GF-D8 (cell line): Measurements from ENCODE around the gene RAP1GAP.
A peak's percentile ranks its signal among the peaks of the same experiment; 100 is the strongest.
"Not testable (repeated sequence)": the region's sequence is repeated elsewhere in the genome, so short reads cannot be mapped to it uniquely, and the experiment has no call there.

ENCODE experiments used
- DNase-seq: peaks from one replicate; lab custom pipeline; 2025; lab: John Stamatoyannopoulos, UW

RAP1GAP gene

GRCh38 chr1:21568809-21569385 lies 100.3 kb downstream of the RAP1GAP start:
- DNase-seq, result no peak

- DNase-seq, result no peak
Measured at GRCh38 chr1:21568006-21568746, 101.0 kb downstream of the RAP1GAP start.

DNA sequence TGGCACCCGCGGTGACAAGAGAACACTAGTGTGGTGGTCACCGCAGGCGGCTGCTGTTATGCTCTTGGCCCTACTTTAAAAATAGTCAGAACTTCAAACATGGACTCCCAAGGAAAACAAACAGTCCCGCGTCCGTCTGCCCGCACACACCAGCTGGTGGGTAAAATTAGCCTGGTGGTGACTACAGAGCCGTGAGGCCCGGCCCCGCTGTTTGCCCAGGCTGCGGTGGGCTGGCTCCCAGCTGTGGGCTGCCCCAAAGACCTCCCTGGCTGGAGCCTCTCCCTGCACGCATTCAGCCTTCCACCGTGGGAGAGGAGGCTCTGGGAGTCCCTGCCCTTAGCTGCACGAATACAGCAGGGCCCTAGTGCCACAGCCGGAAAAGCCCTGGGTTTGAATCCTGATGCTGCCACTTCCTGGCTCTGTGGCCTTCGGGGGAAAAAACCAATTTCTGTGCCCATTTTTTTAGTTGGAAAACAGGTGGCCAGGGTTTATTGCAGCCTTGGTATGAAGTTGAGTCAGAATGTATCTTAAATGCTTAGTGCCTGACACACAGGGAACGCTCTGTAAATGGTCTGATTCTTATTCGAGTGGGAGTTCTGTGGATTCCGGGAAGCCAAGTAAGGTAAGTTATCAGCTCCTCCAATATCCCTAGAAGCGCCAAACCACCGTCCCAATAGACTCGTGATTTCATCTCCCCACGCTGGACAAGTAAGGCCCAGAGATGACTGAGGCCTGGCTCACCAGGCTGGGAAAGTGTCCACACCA lies 101.7 kb downstream of the RAP1GAP start:
- no peak for DNase-seq

DNA sequence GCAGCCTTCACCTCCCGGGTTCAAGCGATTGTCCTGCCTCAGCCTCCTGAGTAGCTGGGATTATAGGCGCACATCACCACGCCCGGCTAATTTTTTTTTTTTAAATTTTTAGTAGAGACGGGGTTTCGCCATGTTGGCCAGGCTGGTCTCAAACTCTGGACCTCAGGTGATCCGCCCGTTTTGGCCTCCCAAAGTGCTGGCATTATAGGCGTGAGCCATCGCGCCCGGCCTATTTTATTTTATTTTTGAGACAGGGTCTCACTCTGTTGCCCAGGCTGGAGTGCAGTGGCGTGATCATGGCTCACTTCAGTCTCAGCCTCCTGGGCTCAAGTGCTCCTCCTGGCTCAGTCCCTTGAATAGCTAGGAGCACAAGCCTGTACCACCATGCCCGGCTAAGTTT lies 102.8 kb downstream of the RAP1GAP start:
- not testable (repeated sequence) for DNase-seq

DNA sequence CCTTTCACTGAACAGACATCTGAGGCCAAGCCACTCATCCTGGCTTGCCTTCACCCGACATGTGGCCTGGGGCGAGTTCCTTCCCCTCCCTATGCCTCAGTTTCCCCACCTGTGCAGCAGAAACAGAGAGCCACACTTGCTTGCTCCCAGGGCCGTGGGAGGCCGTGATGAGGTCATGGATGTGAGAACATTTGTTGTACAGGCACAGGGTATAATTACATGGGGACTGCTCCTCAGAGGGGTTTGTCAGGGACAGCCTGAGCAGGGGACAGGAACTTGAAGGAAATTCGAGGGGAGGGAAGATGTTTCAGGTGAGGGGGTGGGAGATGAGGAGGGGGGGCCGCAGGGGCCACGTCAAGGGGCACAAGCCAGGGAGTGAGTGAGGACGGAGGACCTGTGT lies 103.9 kb downstream of the RAP1GAP start:
- no peak for DNase-seq

DNA sequence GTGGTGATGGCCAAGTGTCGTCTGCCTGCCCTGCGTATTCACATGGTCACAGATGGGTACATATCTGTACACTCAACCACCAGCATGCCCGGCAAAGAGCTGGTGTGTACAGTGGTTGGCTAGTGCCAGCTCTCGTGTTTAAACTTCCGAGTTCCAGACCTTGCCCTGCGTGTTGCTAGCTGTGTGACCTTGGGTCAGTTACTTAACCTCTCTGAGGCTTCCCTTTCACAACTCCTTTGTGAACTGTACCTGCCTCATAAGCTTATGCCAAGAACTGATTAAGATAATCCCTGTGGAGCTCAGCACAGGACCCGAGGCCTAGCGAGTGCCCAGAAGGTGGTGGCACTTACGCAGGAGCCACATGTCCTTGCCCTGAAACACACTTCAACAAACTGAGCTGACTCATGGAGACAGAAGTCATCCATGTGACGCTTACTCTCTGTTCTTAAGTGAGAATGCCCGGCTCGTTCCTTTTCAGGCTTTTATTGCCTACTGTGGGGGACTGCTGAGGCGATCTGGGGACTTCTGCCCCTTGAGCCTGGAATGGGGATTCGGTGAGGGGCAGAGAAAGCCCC lies 104.5 kb downstream of the RAP1GAP start:
- DNase-seq, result no peak

- no peak for DNase-seq
Measured at GRCh38 chr1:21563971-21564370, 105.2 kb downstream of the RAP1GAP start.

DNA sequence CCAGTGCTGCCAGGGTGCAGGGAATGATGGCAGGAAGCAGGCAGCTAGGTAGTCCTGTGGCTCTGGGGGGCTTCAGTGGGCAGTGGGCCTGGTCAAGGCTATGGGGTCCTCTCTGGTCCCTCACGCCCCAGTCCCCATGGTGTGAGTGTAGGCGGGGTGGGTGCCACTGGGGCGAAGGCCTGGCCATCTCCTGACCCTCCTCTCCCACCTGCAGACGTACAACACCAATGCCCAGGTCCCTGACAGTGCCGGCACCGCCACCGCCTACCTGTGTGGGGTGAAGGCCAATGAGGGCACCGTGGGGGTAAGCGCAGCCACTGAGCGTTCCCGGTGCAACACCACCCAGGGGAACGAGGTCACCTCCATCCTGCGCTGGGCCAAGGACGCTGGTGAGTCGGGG lies 106.3 kb downstream of the RAP1GAP start:
- DNase-seq, result no peak

DNA sequence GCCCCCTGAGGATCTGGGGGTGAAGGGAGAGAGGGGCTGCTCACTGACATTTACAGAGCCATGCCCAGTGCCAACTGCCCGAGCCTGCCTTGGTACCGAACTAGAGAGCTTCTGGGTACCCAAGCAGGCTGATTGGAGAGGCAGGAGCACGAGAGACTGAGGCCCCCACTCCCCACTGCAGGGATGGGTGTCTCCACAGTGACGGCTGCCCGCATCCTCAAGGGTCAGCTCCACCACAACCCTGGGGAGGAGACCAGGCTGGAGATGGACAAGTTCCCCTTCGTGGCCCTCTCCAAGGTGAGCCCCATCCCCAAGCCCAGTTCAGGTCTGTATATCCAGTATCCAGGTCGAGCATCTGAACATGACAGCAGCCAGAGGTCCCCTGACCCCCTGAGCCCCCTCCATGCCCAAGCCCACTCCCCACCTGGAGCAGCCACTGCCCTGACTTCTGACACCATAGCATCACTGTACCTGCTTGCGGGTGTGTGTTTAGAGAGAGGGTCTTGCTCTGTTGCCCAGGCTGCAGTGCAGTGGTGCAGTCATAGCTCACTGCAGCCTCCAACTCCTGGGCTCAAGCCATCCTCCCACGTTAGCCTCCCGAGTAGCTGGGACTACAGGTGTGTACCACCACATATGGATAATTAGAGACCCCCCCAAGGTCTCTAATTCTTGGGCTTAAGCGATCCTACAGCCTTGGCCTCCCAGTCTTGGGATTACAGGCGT lies 108.1 kb downstream of the RAP1GAP start:
- no peak for DNase-seq

DNA sequence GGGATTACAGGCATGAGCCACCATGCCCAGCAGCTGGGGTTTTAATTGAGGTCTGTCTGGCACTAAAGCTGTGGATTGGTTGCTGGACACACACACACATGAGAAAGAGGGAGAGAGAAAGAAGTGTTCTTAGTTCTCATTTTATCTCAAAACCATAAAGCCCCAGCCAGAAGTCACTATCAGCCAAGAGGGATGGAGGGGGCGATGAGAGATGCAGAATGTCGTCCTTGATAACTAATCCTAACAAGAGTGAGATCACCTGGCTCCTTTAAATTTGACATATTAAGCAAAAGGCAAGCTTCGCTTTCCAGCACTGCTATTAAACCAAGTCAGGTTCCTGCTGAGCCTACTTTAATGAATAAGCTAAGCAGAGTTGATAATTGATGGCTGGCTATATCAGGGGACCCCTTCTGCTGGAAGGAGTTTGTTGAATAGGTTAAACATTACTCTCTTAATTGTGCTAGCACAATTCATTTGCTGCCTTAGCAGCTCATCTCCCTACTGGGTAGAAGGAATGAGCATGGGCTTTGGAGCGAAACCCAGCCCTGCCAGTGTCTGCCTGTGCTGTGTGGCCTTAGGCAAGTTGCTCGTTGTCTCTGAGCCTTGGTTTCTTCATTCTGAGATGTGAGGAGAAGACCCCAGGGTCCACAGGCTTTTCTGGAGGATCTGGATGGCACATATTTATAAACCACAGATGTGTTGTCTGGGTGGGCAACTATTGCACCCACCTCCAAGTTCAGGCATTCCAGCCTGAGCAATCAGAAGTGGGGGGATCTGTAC lies 109.2 kb downstream of the RAP1GAP start:
- DNase-seq, result no peak

DNA sequence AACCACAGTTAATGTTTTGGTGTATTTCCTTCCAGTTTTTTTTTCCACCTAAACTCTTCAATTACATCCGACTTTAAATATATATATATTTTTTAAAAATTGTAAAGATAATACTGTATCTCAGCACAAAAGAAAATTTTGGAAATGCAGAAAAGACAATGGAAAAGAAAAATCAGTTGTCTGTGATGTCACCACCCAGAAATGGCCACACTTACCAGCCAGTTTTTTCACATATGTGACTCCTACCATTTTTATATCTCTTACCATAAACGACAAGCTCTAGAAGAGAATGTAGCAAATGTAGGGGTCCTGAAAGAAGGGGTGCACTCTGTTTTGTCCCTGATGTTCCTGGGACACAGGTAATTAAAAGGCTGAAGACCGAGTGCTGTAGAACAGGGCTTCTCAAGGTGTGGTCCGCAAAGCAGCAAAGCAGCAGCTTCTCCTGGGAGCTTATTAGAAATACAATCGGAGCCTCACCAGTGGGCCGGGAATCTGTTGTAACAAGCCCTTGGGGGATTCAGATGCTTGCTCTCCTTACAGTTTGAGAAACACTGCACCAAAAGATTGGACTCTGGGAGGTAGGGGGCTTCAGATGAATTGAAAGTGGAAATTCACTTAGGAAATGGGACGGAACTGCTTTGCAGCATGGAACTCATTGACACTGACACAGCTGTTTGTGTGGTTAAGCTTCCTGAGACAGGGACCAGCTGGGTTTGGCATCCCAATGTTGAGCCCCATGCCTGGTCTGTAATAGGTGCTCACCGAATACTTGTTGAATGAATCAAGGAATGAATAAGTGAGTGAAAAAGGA lies 115.8 kb downstream of the RAP1GAP start:
- DNase-seq, result no peak

DNA sequence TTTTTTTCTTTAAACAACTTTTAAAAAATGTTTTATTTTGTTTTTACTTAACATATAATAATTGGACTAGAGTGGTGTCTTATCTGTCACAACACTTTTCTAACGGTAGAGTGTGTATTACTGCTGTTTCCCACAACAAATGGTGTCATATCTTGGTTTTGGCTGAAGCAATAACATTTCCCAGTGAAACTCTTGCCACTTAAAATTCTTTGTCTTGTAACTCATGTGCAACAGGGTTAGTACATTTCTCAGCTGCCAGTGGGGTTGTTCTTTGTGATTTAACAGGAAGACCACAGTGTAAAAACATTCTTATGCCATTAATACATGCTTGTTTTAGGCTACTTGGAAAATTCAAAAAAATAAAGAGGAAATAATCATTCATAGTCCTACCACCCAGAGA lies 116.4 kb downstream of the RAP1GAP start:
- DNase-seq, result peak; percentile 10

DNA sequence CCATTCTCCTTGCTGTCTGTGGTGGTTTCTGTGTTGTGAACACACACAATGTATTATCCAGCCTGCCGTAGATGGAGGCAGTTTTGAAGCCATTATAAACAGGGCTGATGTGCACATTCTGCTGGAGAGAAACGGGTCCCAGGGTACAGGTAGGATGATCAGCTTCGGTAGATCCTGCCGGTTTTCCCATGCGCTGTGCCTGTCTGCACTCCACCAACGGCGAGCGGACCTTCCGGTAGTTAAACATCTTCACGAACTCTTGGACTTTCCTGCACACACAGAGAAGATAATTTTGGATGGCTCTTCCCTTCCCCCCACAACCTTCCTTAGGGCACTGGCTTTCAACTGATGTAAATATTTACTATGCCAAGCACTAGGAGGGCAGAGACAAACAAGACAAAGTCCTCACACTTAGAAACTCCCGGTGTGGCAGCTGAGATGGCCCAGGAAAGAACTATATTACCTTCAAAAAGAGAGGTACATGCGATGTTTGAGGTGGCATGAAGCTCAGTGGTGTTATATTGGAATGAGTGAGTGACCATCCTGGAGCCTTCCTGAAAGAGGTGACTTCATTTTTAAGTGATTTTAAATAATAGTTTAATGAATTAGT lies 118.2 kb downstream of the RAP1GAP start:
- DNase-seq, result no peak

- DNase-seq, result no peak
Measured at GRCh38 chr1:21550097-21550496, 119.1 kb downstream of the RAP1GAP start.

DNA sequence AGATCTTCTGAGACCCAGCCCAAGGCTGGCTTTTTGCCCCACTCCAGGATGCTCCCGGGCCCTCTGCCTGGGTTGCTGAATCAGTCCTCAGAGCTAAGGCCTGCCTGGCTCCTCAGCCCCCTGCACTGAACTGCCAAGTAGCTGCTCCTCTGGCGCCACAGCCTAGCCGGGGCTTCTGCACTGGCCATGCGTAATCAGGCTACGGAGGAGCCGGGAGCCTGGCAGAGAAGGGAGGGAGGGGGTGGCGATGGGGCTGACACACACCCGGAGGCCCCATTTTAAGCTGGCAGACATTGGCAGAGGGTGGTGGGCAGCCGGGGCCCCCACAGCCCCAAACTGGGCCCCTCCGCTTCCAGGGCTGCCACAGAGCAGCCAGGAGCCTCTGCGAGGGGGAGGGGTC lies 121.3 kb downstream of the RAP1GAP start:
- DNase-seq, result no peak
